Smooth muscle cell of bladder (primary cell): ENCODE results near the gene PAXX. TPM values are rescaled to one million over a fixed set of nuclear protein-coding genes. Genes with fewer than 3 reads are reported as not detected.

ENCODE experiments used
- total RNA-seq: library from RNA; depleted of rRNA; stranded (reverse); fragments of >200 nt; gene quantifications from 2 replicates; pipeline ENCODE4 v1.2.3, GENCODE V29; 2014

PAXX gene, protein sequence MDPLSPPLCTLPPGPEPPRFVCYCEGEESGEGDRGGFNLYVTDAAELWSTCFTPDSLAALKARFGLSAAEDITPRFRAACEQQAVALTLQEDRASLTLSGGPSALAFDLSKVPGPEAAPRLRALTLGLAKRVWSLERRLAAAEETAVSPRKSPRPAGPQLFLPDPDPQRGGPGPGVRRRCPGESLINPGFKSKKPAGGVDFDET
- 6.6 and 7.5 TPM in 2 replicates for total RNA-seq

DNA sequence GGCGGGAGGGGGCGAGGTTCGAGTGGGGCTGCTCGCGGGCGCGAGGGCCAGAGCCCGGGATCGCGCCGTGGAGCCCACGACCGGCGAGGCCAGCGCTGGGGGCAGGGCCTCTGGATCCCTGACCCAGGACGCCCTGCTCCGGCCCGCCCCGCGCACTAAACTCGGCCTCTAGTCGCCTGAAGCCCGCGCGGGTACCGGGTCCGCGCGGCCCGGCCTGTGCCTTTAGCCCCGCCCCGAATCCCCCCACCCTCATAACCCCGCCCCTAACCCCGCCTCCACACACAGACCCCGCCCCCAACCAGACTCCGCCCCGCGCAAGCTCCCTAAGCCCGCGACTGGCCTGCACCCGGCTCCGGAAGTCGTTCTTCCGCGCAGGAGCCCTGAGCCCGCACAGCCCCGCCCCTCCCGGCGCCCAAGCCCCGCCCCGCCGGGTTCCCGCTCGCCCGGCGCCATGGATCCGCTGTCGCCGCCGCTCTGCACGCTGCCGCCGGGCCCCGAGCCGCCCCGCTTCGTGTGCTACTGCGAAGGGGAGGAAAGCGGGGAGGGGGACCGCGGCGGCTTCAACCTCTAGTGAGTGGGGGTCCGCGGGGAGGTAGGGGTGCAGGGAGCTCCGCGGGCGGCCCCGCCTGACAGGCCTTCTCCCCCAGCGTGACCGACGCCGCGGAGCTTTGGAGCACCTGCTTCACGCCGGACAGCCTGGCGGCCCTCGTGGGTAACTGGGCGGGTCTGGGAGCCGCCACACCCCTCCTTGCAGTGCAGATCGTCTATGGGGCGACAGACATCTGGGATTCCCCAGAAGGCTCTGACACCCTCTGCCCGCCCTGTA is at the start of gene PAXX:
PAXX (plus strand) TSS at position 430 of the 826 bp plus-strand sequence; CDS start at position 452, 22 bp downstream.

DNA sequence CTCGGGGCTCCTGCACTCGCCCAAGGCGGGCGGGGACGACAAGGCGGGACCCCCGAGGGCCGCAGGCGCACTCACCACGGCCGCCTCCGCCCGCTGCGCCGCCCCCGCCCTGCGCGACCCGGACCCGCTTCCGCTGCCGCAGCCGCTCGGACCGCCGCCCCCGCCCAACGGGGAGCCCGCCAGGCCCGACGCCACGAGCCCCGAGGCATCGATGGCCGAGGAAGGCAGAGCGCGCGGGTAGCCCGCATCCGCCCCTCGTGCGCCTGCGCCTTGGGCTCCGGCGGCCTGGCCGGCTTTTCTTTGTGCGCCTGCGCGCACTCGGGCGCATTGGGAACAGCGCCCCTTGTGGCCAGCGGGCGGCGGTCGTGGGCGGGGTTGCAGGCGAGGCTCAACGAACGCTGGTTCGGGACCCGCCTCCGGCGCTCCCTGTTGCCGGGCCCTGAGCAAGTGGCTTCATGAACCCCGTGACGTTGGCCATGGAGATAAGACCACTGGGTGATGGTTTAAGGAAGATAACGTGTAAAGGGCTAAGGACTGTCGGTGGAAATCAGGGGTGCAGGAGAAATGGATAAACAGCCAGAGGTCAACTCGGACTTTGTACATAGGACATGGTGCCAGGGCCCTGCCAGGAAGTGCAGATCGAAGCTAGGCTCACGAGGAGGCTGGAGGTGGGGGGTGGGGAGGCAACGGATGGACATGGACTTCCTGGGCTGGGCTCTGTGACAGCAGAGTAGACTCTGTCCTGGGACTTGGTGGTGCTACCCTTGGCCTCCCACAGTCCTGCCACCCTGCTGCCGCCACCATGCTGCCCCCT is 47.5 kb upstream of the PAXX start, which contains the start of the genes C8G and FBXW5:
C8G (plus strand) TSS at position 725 of the 814 bp plus-strand sequence; CDS start at position 803, 78 bp downstream.
FBXW5 (minus strand) TSS at position 220 of the 814 bp plus-strand sequence. CDS start 655 bp downstream, outside the sequence.

DNA sequence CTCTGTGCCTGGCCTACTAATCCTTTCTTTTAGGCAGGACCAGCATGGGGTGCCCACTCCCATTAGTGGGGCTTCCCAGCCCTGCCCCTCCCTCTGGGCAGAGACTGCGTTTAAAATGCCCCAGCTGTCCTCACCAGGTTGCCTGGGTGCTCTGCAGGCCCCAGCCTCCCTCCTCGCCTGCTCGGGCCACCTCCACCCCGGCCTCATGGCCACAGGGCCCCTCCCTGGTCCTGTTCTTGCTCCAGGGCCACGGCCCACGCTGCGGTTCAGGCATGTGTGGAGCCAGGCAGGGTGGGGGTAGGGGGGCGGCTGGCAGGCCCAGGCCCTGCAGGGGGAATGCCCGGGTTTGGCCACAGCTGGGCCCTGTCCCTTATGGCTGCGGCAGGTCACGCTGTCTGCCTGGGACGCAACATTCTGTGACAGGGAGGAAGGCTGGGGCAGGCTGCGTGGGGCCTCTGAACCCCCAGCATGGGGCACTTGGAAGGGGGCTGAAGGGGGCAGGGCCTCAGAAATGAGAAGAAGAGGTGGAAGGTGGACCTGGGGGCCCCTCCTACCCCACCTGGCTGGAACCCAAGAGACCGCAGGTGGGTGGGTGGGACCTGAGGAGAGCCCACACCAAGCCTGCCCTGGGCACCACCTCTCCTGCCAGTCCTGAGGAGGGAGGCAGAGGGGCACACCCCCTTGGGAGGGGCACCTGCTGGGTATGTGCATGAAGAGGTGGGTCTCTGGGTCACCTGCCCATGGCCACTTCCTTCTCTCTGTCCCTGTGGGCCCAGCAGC is 40.5 kb upstream of the PAXX start, which contains the start of gene LCN12:
LCN12 (plus strand) TSS at position 733 of the 780 bp plus-strand sequence. CDS start 55 bp downstream, outside the sequence.

DNA sequence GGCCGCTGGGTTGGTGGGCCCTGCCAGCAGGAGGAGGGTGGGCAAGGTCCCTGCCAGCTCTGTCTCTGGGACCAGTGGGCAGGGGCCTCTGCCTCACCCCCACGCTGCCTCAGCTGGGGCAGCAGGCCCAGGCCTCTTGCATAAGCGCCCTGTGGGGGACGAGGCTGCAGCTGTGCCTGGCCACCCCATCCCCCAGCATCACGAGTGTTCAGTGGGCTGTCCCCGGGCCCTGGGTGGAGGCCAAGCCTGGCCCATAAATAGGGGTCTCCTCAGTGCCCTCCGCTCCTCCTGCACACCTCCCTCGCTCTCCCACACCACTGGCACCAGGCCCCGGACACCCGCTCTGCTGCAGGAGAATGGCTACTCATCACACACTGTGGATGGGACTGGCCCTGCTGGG is 15.0 kb upstream of the PAXX start, which contains the start of gene PTGDS:
PTGDS (plus strand) TSS at position 282 of the 400 bp plus-strand sequence; CDS start at position 357, 75 bp downstream.

DNA sequence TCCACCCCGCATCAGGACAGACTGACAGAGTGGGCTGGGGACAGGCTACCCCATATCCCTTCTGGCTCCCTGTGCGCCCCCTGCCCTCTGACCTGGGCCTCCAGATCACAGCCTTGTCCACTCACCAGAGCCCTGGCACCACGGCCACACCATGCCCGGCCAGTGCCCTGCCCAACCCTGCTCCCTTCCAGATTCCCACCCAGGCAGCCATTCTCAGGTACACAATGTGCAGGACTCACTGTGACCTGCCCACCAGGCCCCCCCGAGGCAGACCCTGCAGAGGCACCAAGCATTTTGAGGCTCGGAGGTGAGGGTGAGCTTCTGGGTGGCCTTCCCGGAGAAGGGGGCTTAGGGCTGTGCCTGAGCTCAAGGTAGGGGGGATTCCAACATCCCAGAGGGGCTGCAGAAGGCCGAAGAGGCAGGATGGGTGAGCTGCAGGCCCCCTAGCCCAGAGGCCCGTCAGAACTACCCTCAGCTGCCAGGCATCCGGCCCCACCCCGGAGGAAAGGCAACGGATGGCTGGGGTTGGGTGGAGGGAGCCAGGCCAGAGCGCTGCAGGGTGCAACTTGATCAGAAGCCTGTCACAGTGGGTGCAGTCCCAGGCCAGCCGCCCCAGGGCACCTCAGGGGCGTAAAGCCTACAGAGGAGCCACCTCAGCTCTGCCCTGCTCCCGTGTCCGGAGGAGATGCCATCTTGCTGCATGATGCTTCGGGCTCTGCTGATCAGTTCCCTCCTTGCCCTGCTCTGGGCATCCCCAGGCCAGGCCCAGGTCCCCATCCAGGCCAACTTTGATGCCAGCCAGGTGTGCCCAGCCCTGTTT is 9.8 kb upstream of the PAXX start, which contains the start of gene LCNL1:
LCNL1 (plus strand) TSS at position 762 of the 820 bp plus-strand sequence. CDS start 594 bp downstream, outside the sequence.

DNA sequence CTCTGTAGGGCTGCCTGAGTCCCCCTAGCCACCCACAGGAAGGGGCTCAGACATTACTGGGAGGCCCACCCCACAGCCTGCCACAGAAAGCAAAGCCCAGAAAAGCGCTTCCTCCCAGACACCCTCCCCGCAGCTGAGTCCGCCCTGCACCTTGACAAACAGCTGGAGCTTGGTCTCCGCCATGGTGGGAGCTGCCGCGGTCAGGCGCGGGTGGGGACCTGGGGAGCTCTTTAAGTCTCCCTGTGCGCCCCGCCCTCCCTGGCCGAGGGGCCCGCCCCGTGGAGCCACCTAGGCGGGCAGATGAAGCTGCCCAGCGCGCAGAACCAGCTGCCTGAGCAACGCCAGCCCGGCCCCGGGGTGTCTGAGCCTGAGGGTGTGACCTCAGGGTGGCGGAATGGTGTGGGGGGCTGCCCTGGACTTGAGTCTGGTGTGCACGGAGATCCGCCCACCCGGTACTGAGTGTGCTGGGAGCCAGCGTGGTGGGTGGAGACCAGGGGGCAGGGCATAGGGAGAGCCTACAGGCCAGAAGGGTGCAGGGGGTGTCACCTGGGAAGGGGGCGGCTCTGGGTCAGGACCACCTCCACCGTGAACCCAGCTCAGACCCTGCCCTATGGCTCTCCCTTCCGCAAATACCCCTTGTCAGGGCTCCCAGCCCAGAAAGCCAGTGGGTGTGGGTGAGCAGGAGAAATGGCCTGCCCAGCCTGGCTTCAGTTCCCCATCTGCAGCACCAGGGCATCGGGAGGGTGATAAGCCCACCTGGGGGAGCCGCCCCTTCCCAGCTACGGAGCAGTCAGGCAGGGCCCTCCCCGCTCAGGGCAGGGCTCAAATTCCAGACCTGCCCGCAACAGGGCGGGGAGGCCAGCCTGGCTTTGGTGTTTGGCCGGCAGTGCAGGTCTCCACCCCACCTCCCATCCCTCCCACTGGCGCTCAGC is 4.4 kb downstream of the PAXX start, which contains the start of gene CLIC3:
CLIC3 (minus strand) TSS at position 208 of the 932 bp plus-strand sequence; CDS start at position 183, 25 bp downstream.

DNA sequence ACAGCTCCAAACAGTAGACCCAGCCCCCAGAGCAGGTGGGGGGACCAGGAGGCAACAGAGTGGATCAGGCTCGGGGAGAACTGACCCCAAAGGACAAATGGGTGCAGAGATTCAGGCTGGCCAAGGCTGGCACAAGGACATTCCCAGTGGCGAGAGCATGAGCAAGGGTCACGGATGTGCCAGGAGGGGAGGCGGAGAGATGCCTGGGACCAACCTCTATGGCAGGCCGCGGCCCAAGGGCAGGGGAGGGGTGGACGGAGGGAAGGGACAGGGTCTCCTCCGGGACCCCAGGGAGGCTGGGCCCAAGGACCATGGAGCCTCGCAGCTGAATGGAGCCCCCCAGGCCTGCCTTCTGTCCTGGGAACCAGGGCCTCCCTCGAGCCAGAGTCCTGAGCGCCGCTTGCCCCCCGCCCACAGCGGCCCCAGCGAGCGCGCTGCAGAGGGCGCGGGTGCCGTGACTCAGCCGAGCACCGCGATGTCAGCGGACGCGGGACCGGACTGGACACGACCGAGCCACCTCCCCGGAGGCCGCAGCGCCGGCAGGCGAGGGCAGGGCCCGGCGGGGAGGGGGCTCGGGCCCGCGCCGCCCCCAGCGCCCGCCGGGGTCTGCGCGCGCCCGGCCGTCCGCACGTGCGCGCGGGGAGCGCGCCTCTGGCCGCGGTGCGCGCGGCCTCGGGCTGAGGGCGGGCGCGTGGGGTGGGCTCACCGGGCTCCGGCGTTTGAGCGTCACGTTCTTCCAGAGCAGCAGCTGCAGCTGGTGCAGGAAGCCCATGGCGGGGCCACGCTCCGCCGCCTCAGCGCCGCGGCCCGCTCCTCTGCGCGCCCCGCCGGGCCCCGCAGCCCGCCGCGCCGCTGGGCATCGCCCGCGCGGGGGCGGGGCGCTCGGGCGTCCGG is 35.4 kb downstream of the PAXX start, which contains the start of gene ABCA2:
ABCA2 (minus strand) TSS at position 869 of the 894 bp plus-strand sequence; CDS start at position 772, 97 bp downstream.

DNA sequence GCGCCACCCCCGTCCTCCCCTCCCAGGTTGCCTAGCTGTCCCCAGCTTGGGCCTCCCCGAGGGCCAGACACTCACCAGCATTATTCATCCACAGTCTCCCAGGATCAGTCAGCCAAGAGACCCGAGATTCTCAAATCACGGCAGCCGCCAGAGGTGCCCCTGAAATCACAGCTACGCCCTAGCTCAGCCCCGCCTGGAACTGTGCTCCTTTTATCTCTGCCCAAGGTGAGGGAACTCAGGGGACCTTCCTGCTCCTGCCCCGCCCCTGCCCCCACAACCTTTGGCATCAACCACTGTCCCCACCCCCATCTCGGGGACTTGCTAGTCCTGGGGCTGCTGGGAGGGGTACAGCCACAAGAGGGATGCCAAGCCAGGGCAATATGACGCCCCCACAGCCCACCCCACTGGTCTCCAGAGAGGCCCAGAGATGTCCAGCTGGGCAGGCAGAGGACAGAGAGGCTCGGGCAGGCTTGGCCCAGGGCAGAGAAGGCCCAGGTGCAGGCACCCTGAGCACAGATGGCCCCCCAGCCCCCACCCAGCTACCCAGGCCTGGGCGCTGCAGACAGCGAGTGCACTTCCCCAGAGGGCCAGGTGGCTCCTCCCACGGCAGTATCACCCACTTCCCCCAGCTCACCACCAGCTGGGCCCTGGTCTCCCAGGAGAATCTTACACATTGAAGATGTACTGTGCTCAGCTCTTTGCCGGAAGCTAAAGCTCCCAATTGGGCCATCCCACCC is 39.9 kb downstream of the PAXX start, which contains the start of gene FUT7:
FUT7 (minus strand) TSS at position 185 of the 737 bp plus-strand sequence; CDS start at position 88, 97 bp downstream.

Other genes starting within 250 kb of the PAXX start
- gene LCN10, start 249.5 kb upstream of the PAXX start, total RNA-seq: not detected in 2 replicates
- not detected in 2 replicates for gene LCN6, start 243.9 kb upstream of the PAXX start, total RNA-seq
- gene LCN8, start 234.2 kb upstream of the PAXX start, total RNA-seq: not detected in 2 replicates
- not detected in 2 replicates for gene LCN15, start 227.9 kb upstream of the PAXX start, total RNA-seq
- 57.2 and 57.3 TPM in 2 replicates for gene TMEM141, start 201.1 kb upstream of the PAXX start, total RNA-seq
- 0.28 and 0.46 TPM in 2 replicates for gene CCDC183, start 196.1 kb upstream of the PAXX start, total RNA-seq
- 55.6 and 61.1 TPM in 2 replicates for gene RABL6, start 184.5 kb upstream of the PAXX start, total RNA-seq
- 1.00 and 1.4 TPM in 2 replicates for gene AJM1, start 149.9 kb upstream of the PAXX start, total RNA-seq
- 203 and 206 TPM in 2 replicates for gene PHPT1, start 143.0 kb upstream of the PAXX start, total RNA-seq
- gene MAMDC4, start 140.1 kb upstream of the PAXX start, total RNA-seq: 0.85 and 2.2 TPM in 2 replicates
- gene EDF1, start 126.1 kb upstream of the PAXX start, total RNA-seq: 452 and 470 TPM in 2 replicates
- gene TRAF2, start 105.9 kb upstream of the PAXX start, total RNA-seq: 4.0 and 6.3 TPM in 2 replicates
- 116 and 152 TPM in 2 replicates for gene FBXW5, start 47.7 kb upstream of the PAXX start, total RNA-seq
- 0.14 TPM in 1 of 2 replicates, not detected in the other for gene C8G, start 47.2 kb upstream of the PAXX start, total RNA-seq
- 0.28 TPM in 1 of 2 replicates, not detected in the other for gene LCN12, start 40.1 kb upstream of the PAXX start, total RNA-seq
- gene PTGDS, start 14.9 kb upstream of the PAXX start, total RNA-seq: 2.3 and 14.1 TPM in 2 replicates
- 0.57 and 3.4 TPM in 2 replicates for gene LCNL1, start 9.4 kb upstream of the PAXX start, total RNA-seq
- gene CLIC3, start 4.1 kb downstream of the PAXX start, total RNA-seq: 5.0 and 7.8 TPM in 2 replicates
- 11.9 and 20.0 TPM in 2 replicates for gene ABCA2, start 35.8 kb downstream of the PAXX start, total RNA-seq
- gene FUT7, start 39.7 kb downstream of the PAXX start, total RNA-seq: not detected in 2 replicates
- 12.1 and 18.4 TPM in 2 replicates for gene NPDC1, start 53.8 kb downstream of the PAXX start, total RNA-seq
- gene ENTPD2, start 61.6 kb downstream of the PAXX start, total RNA-seq: not detected in 2 replicates
- gene SAPCD2, start 78.1 kb downstream of the PAXX start, total RNA-seq: 0.43 and 0.55 TPM in 2 replicates
- gene UAP1L1, start 85.1 kb downstream of the PAXX start, total RNA-seq: 7.7 and 14.3 TPM in 2 replicates
- gene MAN1B1, start 94.6 kb downstream of the PAXX start, total RNA-seq: 73.2 and 87.0 TPM in 2 replicates
- 68.8 and 81.6 TPM in 2 replicates for gene DPP7, start 122.3 kb downstream of the PAXX start, total RNA-seq
- under 0.01 TPM in 1 of 2 replicates, not detected in the other for gene GRIN1, start 146.7 kb downstream of the PAXX start, total RNA-seq
- not detected in 2 replicates for gene LRRC26, start 177.6 kb downstream of the PAXX start, total RNA-seq
- gene TMEM210, start 179.6 kb downstream of the PAXX start, total RNA-seq: not detected in 2 replicates
- 15.2 and 23.7 TPM in 2 replicates for gene ANAPC2, start 196.1 kb downstream of the PAXX start, total RNA-seq
- gene SSNA1, start 196.3 kb downstream of the PAXX start, total RNA-seq: 60.9 and 66.0 TPM in 2 replicates
- gene TPRN, start 208.3 kb downstream of the PAXX start, total RNA-seq: 4.1 and 4.8 TPM in 2 replicates
- gene TMEM203, start 213.2 kb downstream of the PAXX start, total RNA-seq: 25.6 and 37.7 TPM in 2 replicates
- gene NDOR1, start 213.3 kb downstream of the PAXX start, total RNA-seq: 2.3 and 2.9 TPM in 2 replicates
- gene RNF208, start 229.8 kb downstream of the PAXX start, total RNA-seq: under 0.01 and 0.18 TPM in 2 replicates
- 0.18 and 0.57 TPM in 2 replicates for gene CYSRT1, start 232.8 kb downstream of the PAXX start, total RNA-seq
- not detected in 2 replicates for gene RNF224, start 235.1 kb downstream of the PAXX start, total RNA-seq
- not detected in 2 replicates for gene SLC34A3, start 238.5 kb downstream of the PAXX start, total RNA-seq
- gene TUBB4B, start 248.9 kb downstream of the PAXX start, total RNA-seq: 101 and 110 TPM in 2 replicates